GM12878 (cell line): ENCODE measurements around the gene ZSCAN5C. TPM values are rescaled to one million over a fixed set of nuclear protein-coding genes. Genes with fewer than 3 reads are reported as not detected.

ENCODE experiments used
- ATAC-seq: fragments of 200-7000 bp; cut with Tn5 transposase; 3 replicates; pipeline ENCODE4 v1.9.1; 2020; ENCODE audit warnings: mild to moderate bottlenecking, moderate library complexity
- BruUV-seq: library from RNA; stranded (reverse); fragments of 400-500 nt; replicated peaks from 2 replicates; lab custom pipeline; 2021; lab: Mats Ljungman, UMichigan
- CTCF ChIA-PET: fragments of 300-600 bp; sonication (Branson Sonifier 250); formaldehyde crosslinking; extraction: SDS; loops from one replicate; lab custom pipeline; 2021; ENCODE audit warnings: inconsistent platforms; lab: Yijun Ruan, JAX
- POLR2A ChIA-PET: fragments of 350-600 bp; formaldehyde crosslinking; extraction: SDS; loops from one replicate; lab custom pipeline; 2021; ENCODE audit warnings: inconsistent platforms; lab: Charles Lee
- RAD21 ChIA-PET: fragments of 300-600 bp; sonication (Branson Sonifier 250); formaldehyde crosslinking; loops from one replicate; lab custom pipeline; 2023; ENCODE audit warnings: antibody characterized with exemption; ENCODE audit not compliant: unreplicated experiment; lab: Charles Lee
- SMC1A ChIA-PET: fragments of 300-600 bp; sonication (Branson Sonifier 250); formaldehyde crosslinking; loops from one replicate; lab custom pipeline; 2023; ENCODE audit not compliant: unreplicated experiment, uncharacterized antibody; lab: Charles Lee
- DNase-seq: peaks from one replicate; pipeline ENCODE4 v3.0.0-alpha.2; 2011; ENCODE audit warnings: low read depth, low spot score
- FAIRE-seq: peaks from 3 replicates; lab custom pipeline; 2011; peaks lifted over from hg19 to GRCh38; lab: Jason Lieb, UNC
- H2AFZ ChIP-seq: 2 replicates; pipeline ENCODE4 v1.6.0; 2011; ENCODE audit warnings: low read depth, low read length, control low read depth; ENCODE audit not compliant: control insufficient read depth
- H3K27ac ChIP-seq: 2 replicates; pipeline ENCODE4 v1.5.1; 2011; ENCODE audit warnings: control low read depth; ENCODE audit not compliant: control insufficient read depth, insufficient read depth
- H3K27me3 ChIP-seq, 2 experiments: replicated peaks in 1 of 2; 2 replicates each; pipeline versions ENCODE4 v1.6.0 to v1.6.1; 2011; ENCODE audit warnings: low read length in 1 of 2; ENCODE audit not compliant: control insufficient read depth in 2 of 2, insufficient read depth in 2 of 2
- H3K36me3 ChIP-seq, 2 experiments: 2 replicates each; pipeline ENCODE4 v1.5.1; 2011; ENCODE audit warnings: low read length in 1 of 2; ENCODE audit not compliant: control insufficient read depth in 2 of 2, insufficient read depth in 2 of 2
- H3K4me1 ChIP-seq: 2 replicates; pipeline ENCODE4 v1.6.1; 2011; ENCODE audit warnings: mild to moderate bottlenecking, low read length, moderate library complexity, mixed read lengths; ENCODE audit not compliant: control insufficient read depth, insufficient read depth
- H3K4me2 ChIP-seq: 2 replicates; pipeline ENCODE4 v1.6.0; 2011; ENCODE audit warnings: control low read depth; ENCODE audit not compliant: control insufficient read depth, insufficient read depth
- H3K4me3 ChIP-seq: fragments of 200-600 bp; sonication (generic); 2 replicates; pipeline ENCODE4 v1.5.1; 2016
- H3K79me2 ChIP-seq: 2 replicates; pipeline ENCODE4 v1.6.0; 2011; ENCODE audit warnings: low read length; ENCODE audit not compliant: control insufficient read depth, insufficient read depth
- H3K9ac ChIP-seq: 2 replicates; pipeline ENCODE4 v1.8.0; 2011; ENCODE audit warnings: low read length, control low read depth, mixed read lengths; ENCODE audit not compliant: control insufficient read depth, insufficient read depth
- H3K9me3 ChIP-seq: replicated peaks from 3 replicates; pipeline ENCODE4 v1.5.1; 2011; ENCODE audit warnings: mild to moderate bottlenecking, low read length; ENCODE audit not compliant: control insufficient read depth, insufficient read depth
- H4K20me1 ChIP-seq: 2 replicates; pipeline ENCODE4 v1.6.0; 2011; ENCODE audit not compliant: control insufficient read depth, insufficient read depth
- FOXM1 ChIP-seq: IDR thresholded peaks from 2 replicates; pipeline ENCODE4 v1.6.1; 2012; ENCODE audit warnings: low read depth, mild to moderate bottlenecking, inconsistent platforms, low read length, moderate library complexity
- HDAC6 ChIP-seq: fragments of 200-600 bp; sonication (generic); IDR thresholded peaks from one replicate; pipeline ENCODE4 v1.8.0; 2017; ENCODE audit warnings: antibody characterized with exemption; ENCODE audit not compliant: unreplicated experiment
- IKZF1 ChIP-seq: fragments of 450-650 bp; conservative IDR thresholded peaks from 2 replicates; pipeline ENCODE4 v1.6.1; 2017; ENCODE audit warnings: antibody characterized with exemption, mild to moderate bottlenecking
- IRF4 ChIP-seq: IDR thresholded peaks from 2 replicates; pipeline ENCODE4 v1.6.1; 2011; ENCODE audit warnings: low read depth, low read length
- MAX ChIP-seq: IDR thresholded peaks from 2 replicates; pipeline ENCODE4 v1.6.1; 2012; ENCODE audit warnings: low read depth, low read length, improper control_type of control experiment
- MLLT1 ChIP-seq: fragments of 450-650 bp; IDR thresholded peaks from 2 replicates; pipeline ENCODE4 v1.6.1; 2016; ENCODE audit warnings: mild to moderate bottlenecking
- NFYB ChIP-seq: IDR thresholded peaks from 2 replicates; pipeline ENCODE4 v1.6.1; 2011; ENCODE audit warnings: low read depth, mild to moderate bottlenecking, low read length, improper control_type of control experiment, moderate library complexity; ENCODE audit not compliant: insufficient read depth
- NR2C1 ChIP-seq: fragments of 450-650 bp; IDR thresholded peaks from 2 replicates; pipeline ENCODE4 v1.6.1; 2017; ENCODE audit warnings: antibody characterized with exemption, mild to moderate bottlenecking, moderate library complexity
- NR2F1 ChIP-seq: fragments of 450-650 bp; conservative IDR thresholded peaks from 2 replicates; pipeline ENCODE4 v1.6.1; 2017; ENCODE audit warnings: mild to moderate bottlenecking
- PML ChIP-seq: IDR thresholded peaks from 2 replicates; pipeline ENCODE4 v1.6.1; 2012; ENCODE audit warnings: low read length, inconsistent platforms
- RELA ChIP-seq: fragments of 450-650 bp; IDR thresholded peaks from 2 replicates; pipeline ENCODE4 v1.8.0; 2014; ENCODE audit warnings: borderline replicate concordance; ENCODE audit not compliant: partially characterized antibody
- RUNX3 ChIP-seq: IDR thresholded peaks from 2 replicates; pipeline ENCODE4 v1.6.1; 2012; ENCODE audit warnings: low read length, inconsistent platforms
- SIX5 ChIP-seq: IDR thresholded peaks from 2 replicates; pipeline ENCODE4 v1.6.1; 2011; ENCODE audit warnings: mild to moderate bottlenecking, low read depth, low read length, moderate library complexity; ENCODE audit not compliant: severe bottlenecking
- STAT1 ChIP-seq: fragments of 450-650 bp; conservative IDR thresholded peaks from 2 replicates; pipeline ENCODE4 v1.6.1; 2014; ENCODE audit warnings: antibody characterized with exemption, mild to moderate bottlenecking
- STAT3 ChIP-seq: IDR thresholded peaks from 2 replicates; pipeline ENCODE4 v1.6.1; 2011; ENCODE audit warnings: low read depth, low read length, improper control_type of control experiment
- SUZ12 ChIP-seq: fragments of 200-600 bp; sonication (generic); IDR thresholded peaks from one replicate; pipeline ENCODE4 v1.6.1; 2018; ENCODE audit warnings: antibody characterized with exemption, mild to moderate bottlenecking; ENCODE audit not compliant: unreplicated experiment
- WRNIP1 ChIP-seq: IDR thresholded peaks from 2 replicates; pipeline ENCODE4 v1.6.1; 2011; ENCODE audit warnings: low read depth, low read length, improper control_type of control experiment, borderline replicate concordance
- ZNF24 ChIP-seq: fragments of 450-650 bp; IDR thresholded peaks from 2 replicates; pipeline ENCODE4 v1.6.1; 2017; ENCODE audit warnings: antibody characterized with exemption, mild to moderate bottlenecking
- ZNF622 ChIP-seq: fragments of 450-650 bp; IDR thresholded peaks from 2 replicates; pipeline ENCODE4 v1.6.1; 2017; ENCODE audit warnings: mild to moderate bottlenecking, inconsistent platforms
- WGBS: methylation state at CpG from one replicate; pipeline ENCODE4 v1.1.6; 2016; ENCODE audit warnings: low lambda C conversion rate; ENCODE audit not compliant: insufficient replicate concordance, insufficient coverage; ENCODE audit errors: missing lambda C conversion rate; 5-methylcytosine and 5-hydroxymethylcytosine counted together
- in situ Hi-C: fragments of 300-500 bp; cut with MboI; formaldehyde crosslinking; loops from 9 replicates; pipeline ENCODE4 v1.14.3; 2018; ENCODE audit warnings: mixed read lengths
- intact Hi-C: fragments of 100-400 bp; cut with micrococcal nuclease; formaldehyde crosslinking; loops from one replicate; pipeline ENCODE4 v1.14.2; 2022; ENCODE audit not compliant: unreplicated experiment
- polyA plus RNA-seq, 11 experiments: library from polyadenylated mRNA; depleted of rRNA in 4 of 11; unstranded in 6 of 11; stranded (reverse) in 5 of 11; fragments of >200 nt; fragmentation: Nextera tagmentation in 4 of 11; fragmentation: Illumina TruSeq in 1 of 11; extraction: Ambion mirVana in 4 of 11; extraction: Trizol in 1 of 11; gene quantifications; 1 replicate in 1 of 11; 2 replicates in 10 of 11; pipeline versions ENCODE4 v1.2.1 to v1.2.3, GENCODE V29; 2011 to 2016; ENCODE audit warnings: inconsistent platforms in 2 of 11, missing spikeins in 2 of 11, low read depth in 1 of 11
- total RNA-seq, 4 experiments: library from RNA; depleted of rRNA in 3 of 4; stranded (reverse); fragments of >200 nt in 3 of 4; fragmentation: Illumina TruSeq in 1 of 4; extraction: Trizol in 1 of 4; gene quantifications; 2 replicates each; pipeline versions ENCODE4 v1.2.1 to v1.2.3, GENCODE V29; 2013 to 2021

The ZSCAN5C gene
- total and polyA plus RNA-seq, 10 of the 15 experiments (the other 5 are each of a cell fraction or from before 2014, with no cell fraction given) = not detected

DNA sequence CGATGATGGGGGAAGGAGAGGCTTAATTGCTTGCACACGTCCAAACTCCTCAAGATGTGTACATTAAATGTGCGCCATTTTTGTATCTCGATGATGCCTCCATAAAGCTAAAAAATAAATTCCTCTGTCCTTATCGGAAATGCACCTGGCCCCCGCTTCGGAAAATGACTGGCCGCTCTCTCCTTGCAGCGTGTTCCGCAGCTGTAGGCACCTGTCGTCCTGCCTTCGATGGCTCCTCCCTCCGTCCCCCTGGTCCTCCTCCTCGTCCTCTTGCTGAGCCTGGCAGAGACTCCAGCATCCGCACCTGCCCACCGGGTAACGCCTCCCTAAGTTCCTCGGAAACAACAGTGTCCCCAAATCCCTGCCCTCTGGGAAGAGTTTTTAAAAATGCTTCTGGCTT, 25.2 kb upstream of the ZSCAN5C start:
- no peak for DNase-seq
- Histone ChIP-seq H4K20me1 (no peaks in the 10 kb centered on the region), H3K79me2 (no peaks in the 10 kb centered on the region), H3K4me2 (no peak overlapping the region), H3K4me1 (no peaks in the 10 kb centered on the region), H3K27me3 (no peaks in the 10 kb centered on the region; a peak in 1 of 4 replicates), H3K36me3 (no peaks in the 10 kb centered on the region), H3K27ac (no peak overlapping the region), H2AFZ (no peak overlapping the region), H3K9me3 (no peaks in the 10 kb centered on the region), H3K9ac (no peak overlapping the region), H3K4me3 (no peak overlapping the region)
- ATAC-seq = no peak
- in situ Hi-C loops = no loop called here
- 67% methylated on average over 18 of the region's 18 CpGs for WGBS
- BruUV-seq = no TSS peak
- no peak for FAIRE-seq
- RAD21 ChIA-PET = no interaction called here
- CTCF ChIA-PET = interaction anchor here (0.6 to 1.6 kb wide), 3 partner anchors 16 to 156 kb away, joined by 3 to 5 read pairs (median 3); no protein-coding TSS in a partner anchor
- POLR2A ChIA-PET = no interaction called here
- intact Hi-C loops = no loop called here
- TF ChIP-seq RUNX3 (no peak), IKZF1 (no peak), NR2F1 (no peak), IRF4 (no peak), SUZ12 (no peak), ZNF622 (no peak), PML (no peak), RELA (no peak), MAX (no peak), MLLT1 (no peak), STAT1 (no peak), STAT3 (no peak), SIX5 (no peak), WRNIP1 (no peak), HDAC6 (no peak), ZNF24 (no peak), NFYB (no peak), NR2C1 (no peak), FOXM1 (no peak)
- SMC1A ChIA-PET = no interaction called here
